NCI-H2029 (cell line): ENCODE measurements around the gene CACNA2D3.

Experiments
- DNase-seq: peaks from one replicate; lab custom pipeline; 2025; lab: John Stamatoyannopoulos, UW

The CACNA2D3 gene

DNA sequence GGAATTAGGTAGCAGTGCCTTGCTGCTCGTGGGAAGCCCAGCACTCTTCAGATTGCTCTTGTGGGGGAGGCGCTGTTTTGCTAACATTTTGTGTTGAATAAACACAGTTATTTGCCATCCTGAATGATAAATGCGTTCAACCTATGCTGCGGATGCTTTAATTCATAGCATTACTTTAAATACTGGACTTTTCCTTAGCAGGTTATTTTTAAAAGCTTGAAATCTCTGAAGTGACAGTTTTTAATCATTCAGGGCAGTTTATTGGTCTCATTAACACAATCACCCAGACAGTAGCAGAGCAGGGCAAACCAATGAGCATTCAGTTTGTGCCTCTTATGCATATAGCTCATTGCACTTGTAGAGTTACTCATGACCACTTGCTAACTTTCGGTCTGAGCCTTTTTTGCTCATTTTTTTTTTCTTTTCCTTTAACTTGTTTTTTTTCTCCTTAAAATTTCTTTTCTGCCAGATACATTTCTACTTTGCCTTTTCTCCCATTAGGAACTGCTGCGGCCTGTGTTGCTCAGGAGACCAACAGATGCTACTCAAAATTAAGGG, 5.2 kb downstream of the CACNA2D3 start:
- DNase-seq: no peak

GRCh38 chr3:54131026-54131605, 8.8 kb downstream of the CACNA2D3 start:
- peak; percentile 13 for DNase-seq

DNA sequence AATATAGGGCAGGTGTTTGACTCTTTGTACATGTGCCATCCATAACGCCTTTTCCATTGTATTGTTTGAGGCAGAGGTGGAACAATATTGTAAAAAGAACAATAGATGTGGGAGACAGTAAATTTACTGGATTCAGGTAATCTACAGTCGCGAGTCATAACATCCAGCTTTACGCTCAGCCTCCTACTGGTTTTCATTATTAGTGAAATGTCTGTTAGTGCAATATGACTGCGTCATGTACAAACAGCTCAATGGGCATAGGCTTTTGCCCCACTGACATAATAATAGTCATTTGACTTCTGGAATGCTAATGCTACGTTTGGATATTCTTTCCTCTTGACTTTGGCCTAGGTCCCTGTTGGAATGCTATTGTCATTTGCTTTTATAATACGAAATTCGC, 9.5 kb downstream of the CACNA2D3 start:
- no peak for DNase-seq

- no peak for DNase-seq
These were observed 10.3 kb downstream of the CACNA2D3 start for GRCh38 chr3:54132685-54133084.

DNA sequence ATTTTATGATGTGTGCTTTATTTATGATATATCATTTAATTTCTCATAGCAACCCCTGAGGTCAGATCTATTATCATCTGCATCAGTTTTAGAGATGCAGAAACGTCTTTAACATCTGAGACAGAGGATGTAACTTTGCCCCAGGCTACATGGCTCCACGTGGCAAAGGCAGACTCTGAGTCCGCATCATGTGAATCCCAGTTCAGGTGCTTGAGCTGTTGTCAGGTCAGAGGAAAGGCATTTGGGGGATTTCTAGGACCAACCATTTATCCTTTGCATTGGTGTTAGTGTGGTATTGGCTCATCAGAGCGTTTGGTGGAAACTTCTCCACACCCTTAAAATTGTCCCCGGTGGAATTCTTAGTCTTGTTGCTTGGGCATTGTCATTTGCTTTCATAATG, 10.8 kb downstream of the CACNA2D3 start:
- DNase-seq: no peak

DNA sequence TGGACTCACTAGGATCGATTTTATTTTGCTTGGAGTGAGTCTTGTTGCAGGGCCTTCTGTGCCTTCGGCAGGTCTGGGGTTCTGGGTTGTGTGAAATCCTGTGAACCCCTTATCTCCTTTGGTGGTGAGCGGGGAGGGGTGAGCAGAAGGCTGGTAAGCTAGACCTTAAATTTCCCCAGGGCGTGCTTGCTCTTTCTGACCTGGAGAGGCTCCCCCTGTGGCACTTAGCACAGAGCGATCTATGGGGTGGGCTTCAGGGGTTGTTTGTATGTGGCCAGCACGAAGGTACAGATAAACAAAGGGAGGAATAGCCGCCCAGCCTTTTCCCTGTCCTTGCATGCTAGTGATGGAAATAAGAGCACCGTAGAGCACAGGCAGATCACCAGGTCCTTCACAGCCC, 11.8 kb downstream of the CACNA2D3 start:
- DNase-seq: no peak

DNA sequence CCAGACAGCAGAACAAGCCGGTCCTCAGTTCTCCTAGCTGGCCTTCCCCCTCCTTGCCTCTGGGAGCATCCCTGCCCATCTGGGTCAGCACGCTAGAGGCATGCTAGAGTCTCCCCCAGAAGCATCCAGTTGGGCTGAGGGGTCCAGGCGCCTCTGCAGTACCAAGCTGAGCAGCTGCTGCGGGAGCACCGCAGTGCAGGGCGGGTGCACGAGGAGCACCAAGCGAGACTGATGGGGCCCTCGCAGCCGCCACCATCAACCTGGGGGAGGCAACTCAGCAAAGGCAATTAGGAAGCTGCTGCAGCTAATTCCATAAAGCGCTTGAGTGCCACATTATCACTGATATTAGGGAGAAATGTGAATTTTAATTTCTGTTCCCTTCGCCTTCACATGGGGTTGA, 12.4 kb downstream of the CACNA2D3 start:
- no peak for DNase-seq

DNA sequence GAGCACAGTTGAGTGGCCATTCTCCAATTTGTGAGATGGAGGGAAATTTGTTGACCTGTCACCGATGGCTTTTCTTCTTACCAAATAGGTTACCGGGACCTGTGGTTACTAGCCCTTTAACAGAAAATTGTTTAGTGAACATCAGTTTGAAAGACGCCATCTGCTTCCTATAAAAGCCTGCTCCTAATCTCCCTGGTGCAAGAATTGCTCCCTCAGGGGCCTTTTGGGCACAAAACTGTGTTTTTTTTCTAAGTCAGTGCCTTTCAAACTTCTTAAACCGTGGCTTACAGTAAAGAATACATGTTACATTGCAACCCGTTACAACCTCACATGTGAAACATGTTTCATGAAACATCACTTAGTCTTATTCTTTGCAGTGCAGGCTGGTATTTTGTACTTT, 15.0 kb downstream of the CACNA2D3 start:
- DNase-seq: no peak

- DNase-seq: no peak
These were observed 16.7 kb downstream of the CACNA2D3 start for GRCh38 chr3:54138937-54139547.

DNA sequence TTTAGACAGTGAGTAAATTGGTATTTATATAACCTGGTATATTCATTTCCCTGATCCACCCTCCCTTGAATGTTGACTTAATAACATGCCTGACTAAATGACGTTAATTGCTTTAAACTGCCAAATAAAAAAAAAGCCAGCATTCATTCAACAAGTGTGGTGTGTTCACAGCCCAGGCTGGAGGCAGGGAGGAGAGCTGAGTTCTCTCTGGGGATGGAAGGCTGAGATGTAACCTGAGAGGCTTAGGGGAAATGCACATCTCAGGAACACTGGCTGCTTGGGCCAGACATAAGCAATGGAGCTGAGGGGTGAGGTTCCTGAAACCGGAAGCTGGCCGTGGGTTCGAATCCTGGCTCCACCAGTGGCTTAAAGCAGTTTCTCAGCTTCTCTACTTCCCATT, 17.3 kb downstream of the CACNA2D3 start:
- no peak for DNase-seq

DNA sequence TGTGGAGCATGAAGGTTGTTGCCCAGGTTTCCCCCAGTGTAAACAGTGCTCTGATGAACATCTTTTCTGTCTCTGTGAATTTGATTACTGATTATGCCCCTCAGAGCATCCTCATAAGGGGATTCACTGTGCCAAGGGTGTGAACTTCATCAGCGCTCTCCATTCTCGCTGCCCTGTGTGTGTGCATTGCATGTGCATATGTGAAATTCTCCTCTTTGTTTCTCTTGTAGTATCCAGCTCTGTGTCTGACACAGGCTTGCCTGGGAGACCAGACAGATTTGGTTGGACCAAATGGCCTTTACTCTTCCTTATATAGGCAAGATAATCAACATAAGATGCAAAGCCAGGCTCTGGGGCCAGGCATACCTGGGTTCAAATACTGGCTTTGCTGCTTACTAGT, 21.9 kb downstream of the CACNA2D3 start:
- no peak for DNase-seq

DNA sequence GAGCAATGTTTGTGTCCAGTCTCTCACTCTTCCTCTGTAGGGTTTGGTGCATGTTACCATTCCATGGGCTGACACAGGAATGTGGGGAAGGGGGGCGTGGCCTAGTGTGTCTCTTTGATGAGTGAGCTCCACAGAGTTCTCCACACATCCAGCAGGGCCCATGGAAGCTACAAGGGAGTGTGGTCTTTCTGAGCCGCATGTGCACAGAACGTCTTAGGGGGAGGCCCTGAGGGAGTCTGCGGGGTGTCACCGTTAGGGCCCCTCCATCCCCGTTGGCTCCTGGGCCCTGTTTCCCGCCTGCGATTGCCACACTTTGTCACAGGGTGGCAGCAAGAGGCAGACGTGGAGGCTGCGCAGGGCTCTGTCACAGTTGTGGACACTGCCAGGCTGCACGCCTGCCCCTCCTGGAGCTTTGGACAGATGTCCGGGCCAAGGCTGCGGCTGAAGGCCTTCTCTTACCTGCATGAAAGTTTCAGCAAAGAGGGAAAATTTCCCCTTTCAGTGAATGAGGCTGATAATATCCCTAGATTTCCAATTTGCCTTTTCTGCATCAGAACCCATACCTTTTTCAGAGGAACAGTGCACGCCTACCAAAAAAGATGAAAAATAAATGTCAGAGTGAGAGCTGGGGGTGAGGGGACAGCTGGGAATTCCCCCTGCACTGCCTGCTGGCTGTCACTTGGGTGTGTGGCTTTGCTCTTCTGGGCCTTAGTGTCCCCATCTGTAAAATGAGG, 24.3 kb downstream of the CACNA2D3 start:
- no peak for DNase-seq

DNA sequence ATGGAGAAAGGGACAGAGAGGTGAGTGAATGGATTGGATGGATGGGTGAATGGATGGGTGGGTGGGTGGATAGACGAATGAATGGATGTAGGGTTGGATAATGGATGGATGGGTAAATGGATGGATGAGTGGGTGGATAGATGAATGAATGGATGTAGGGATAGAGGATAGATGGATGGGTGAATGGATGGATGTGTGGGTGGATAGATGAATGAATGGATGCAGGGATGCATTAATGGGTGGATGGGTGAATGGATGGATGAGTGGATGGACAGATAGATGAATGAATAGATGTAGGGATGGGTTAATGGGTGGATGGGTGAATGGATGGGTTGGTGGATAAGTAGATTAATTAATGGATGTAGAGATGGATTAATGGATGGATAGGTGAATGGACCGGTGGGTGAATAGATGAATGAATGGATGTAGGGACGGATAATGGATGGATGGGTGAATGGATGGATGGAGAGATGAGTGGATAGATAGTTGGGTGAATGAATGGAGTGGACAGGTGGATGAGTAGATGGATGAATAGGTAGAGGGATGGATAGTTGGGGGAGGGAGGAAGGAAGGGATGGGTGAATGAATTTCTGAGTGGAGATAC, 28.6 kb downstream of the CACNA2D3 start:
- DNase-seq: no peak

- no peak for DNase-seq
These were observed 31.1 kb downstream of the CACNA2D3 start for GRCh38 chr3:54153477-54153876.

- no peak for DNase-seq
These were observed 35.5 kb downstream of the CACNA2D3 start for GRCh38 chr3:54157860-54158259.

DNA sequence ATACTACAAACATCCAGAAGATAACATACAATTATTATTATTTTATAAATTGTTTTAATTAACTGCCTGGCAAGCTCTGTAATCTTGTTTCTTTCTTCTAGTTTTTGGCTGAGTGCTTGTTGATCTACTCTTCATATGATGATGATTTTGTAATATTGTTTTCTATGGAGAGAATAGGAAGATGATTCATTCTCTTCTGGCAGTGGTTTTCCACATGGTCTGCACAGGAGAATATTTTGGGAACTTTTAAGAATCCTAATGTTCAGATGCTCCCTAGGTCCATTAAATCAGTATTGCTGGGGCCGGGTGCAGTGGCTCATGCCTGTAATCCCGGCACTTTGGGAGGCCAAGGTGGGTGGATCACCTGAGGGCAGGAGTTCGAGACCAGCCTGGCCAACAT, 37.6 kb downstream of the CACNA2D3 start:
- DNase-seq: no peak

GRCh38 chr3:54163441-54163840, 41.1 kb downstream of the CACNA2D3 start:
- DNase-seq: no peak

DNA sequence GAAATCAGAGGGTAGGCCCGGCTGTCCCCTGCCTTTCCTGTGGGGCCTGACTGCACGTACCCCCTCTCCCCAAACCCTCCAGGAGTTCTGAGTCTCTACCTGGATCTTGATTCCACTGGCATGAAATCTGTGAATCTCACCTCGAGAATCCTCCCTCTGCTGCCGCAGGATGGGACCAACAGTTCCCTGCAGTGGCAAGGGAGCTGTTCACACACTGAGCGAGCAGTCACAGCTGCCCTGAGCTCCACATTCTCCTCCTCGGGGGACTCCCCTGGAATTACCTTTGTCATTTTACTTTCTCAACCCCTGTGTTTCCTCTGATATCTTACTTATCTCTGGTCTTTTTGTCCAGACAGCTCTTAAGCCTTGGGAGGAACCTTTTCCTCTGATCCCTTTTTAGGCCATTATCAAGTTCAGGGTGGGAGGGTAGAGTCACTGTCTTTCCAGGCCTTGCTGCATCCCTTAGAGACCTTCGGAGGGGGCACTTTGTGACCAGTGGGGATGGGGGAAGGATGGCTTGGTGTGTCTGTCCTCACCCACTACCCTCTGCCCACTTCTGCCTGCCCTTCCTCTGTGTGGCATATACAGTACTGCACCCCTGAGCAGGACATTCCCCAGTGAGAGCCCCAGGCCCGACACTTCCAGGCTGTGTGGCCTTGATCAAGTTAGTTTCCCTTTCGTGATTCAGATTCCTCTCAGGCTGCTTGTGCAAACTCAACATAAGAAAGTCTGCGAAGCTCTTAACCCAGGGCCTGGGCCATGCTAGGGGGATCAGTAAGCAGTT, 42.0 kb downstream of the CACNA2D3 start:
- DNase-seq: no peak

DNA sequence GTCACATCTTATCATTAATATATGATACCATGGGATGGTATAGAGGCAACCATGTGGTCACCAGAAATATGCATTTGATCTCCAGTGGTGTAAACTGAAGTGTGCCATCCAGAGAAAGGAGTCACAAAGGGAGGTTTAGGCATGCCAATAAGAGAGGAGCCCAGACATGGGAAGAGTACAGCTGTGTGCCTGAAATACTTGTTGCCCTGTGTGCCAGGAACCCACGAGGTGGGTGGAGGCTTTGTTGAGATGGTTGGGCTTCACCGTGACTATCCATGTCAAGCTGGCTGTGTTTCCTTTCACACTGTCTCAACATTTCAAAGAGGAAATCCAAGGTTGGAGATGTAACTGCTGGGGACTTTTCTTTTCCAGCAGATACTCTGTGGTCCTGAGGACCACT, 43.5 kb downstream of the CACNA2D3 start:
- DNase-seq: no peak

- DNase-seq: no peak
These were observed 45.6 kb downstream of the CACNA2D3 start for GRCh38 chr3:54167999-54168398.

- DNase-seq: no peak
These were observed 46.1 kb downstream of the CACNA2D3 start for GRCh38 chr3:54168451-54168850.

- no peak for DNase-seq
These were observed 47.2 kb downstream of the CACNA2D3 start for GRCh38 chr3:54169524-54169923.
